Measurements from ENCODE around the gene CDH18. TPM values are rescaled to one million over a fixed set of nuclear protein-coding genes. Genes with fewer than 3 reads are reported as not detected.

Gene CDH18
- total RNA-seq, 3 donors from 2014 or later: 0.76 TPM; not detected in 2

DNA sequence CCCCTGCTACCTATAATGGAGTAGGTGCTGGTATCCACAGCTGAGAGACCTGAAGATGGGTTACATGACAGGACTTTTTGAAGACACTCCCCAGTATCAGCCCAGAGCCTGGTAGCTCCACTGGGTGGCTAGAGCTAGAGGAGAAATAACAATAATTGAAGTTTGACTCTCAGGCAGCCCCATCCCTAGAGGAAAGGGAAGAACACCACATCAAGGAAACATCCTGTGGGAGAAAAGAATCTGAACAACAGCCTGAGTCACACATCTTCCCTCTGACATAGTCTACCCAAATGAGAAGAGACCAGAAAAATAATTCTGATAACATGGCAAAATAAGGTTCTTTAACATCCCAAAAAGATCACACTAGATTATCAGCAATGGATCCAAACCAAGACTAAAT lies 432.1 kb downstream of the CDH18 start:
- H3K4me3 ChIP-seq: no peak overlapping the region
- H3K4me1 ChIP-seq (ENCODE audit: low read depth): no peaks in the 10 kb centered on the region
- TF ChIP-seq, protein P1, sequence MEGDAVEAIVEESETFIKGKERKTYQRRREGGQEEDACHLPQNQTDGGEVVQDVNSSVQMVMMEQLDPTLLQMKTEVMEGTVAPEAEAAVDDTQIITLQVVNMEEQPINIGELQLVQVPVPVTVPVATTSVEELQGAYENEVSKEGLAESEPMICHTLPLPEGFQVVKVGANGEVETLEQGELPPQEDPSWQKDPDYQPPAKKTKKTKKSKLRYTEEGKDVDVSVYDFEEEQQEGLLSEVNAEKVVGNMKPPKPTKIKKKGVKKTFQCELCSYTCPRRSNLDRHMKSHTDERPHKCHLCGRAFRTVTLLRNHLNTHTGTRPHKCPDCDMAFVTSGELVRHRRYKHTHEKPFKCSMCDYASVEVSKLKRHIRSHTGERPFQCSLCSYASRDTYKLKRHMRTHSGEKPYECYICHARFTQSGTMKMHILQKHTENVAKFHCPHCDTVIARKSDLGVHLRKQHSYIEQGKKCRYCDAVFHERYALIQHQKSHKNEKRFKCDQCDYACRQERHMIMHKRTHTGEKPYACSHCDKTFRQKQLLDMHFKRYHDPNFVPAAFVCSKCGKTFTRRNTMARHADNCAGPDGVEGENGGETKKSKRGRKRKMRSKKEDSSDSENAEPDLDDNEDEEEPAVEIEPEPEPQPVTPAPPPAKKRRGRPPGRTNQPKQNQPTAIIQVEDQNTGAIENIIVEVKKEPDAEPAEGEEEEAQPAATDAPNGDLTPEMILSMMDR (IDR thresholded peaks at IDR 0.05): no peak
- peaks cover 7% of the 10 kb centered on the region for H3K9me3 ChIP-seq
- DNase-seq: no peak
- ATAC-seq: no peak
- H3K36me3 ChIP-seq (ENCODE audit: low read depth): no peaks in the 10 kb centered on the region
- intact Hi-C loops (cut with DNase I, micrococcal nuclease): no loop called here

DNA sequence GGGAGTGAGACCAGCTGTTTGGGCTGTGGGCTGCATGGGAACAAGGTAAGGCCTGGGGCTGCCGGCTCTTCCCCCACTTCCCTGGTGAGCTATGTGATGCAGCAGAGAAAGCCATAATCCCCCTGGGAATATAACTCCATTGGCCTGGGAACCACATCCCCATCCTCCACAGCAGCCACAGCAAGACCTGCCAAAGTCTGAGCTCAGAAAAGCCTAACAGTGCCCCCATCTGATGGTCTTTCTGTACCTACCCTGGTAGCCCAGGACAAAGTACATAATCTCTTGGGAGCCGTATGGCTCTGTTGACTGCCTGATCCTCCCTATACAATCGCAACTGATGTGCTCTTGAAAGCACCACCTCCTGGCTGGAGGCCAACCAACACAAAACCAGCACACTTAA lies 432.6 kb downstream of the CDH18 start:
- Histone ChIP-seq H3K4me3 (no peak overlapping the region), H3K36me3 (ENCODE audit: low read depth) (no peaks in the 10 kb centered on the region), H3K4me1 (ENCODE audit: low read depth) (no peaks in the 10 kb centered on the region), H3K9me3 (peaks cover 7% of the 10 kb centered on the region)
- no peak for DNase-seq
- TF ChIP-seq, protein P1 (IDR thresholded peaks at IDR 0.05): no peak
- intact Hi-C loops (cut with DNase I, micrococcal nuclease): no loop called here
- ATAC-seq: no peak

DNA sequence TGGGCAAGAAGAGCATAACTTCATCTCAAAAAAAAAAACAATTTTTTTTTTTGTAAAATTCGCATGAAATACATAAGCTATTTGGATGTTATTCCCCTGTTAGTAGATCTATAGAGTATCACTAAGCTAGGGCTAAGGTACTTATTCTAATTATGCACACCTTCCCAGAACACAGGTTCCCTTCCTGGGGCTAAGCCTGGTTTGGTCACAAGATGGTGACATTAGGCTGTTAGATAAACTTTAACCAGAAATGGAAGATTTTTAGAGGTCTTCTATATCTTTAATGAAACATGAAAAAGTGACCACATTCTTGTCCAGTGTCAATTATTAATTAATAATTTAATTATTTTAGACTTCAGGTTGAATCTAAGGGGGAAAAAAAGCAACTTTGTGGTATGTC lies 433.5 kb downstream of the CDH18 start:
- TF ChIP-seq, protein P1 (IDR thresholded peaks at IDR 0.05): no peak
- no peaks in the 10 kb centered on the region for H3K4me1 ChIP-seq (ENCODE audit: low read depth)
- intact Hi-C loops (cut with DNase I, micrococcal nuclease): no loop called here
- ATAC-seq (no peak), DNase-seq (no peak)
- H3K9me3 ChIP-seq: peaks cover 7% of the 10 kb centered on the region
- H3K36me3 ChIP-seq (ENCODE audit: low read depth): no peaks in the 10 kb centered on the region
- no peak overlapping the region for H3K4me3 ChIP-seq

DNA sequence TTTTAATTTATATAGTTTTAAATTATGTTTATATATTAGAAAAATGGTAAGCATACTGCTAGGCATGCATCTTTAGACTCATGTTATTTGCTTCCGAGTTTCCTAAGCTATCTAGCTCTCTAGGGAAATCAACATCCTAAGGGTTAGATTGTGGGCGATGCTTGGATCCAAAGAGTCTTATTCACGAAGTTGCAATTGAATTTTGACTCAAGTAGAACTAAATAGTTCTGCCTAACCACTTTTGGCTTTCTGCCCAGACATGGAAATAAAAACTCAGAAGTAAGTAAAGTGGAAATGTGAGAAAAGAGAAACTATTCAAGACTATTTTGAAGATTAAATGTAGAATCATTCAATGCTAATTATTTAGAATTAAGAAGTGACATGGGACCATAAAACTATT lies 440.4 kb downstream of the CDH18 start:
- Histone ChIP-seq H3K4me3 (no peak overlapping the region), H3K9me3 (peaks cover 4% of the 10 kb centered on the region), H3K36me3 (ENCODE audit: low read depth) (no peaks in the 10 kb centered on the region), H3K4me1 (ENCODE audit: low read depth) (no peaks in the 10 kb centered on the region)
- DNase-seq: no peak
- no peak for ATAC-seq
- intact Hi-C loops (cut with DNase I, micrococcal nuclease): no loop called here
- TF ChIP-seq, protein P1 (IDR thresholded peaks at IDR 0.05): no peak

DNA sequence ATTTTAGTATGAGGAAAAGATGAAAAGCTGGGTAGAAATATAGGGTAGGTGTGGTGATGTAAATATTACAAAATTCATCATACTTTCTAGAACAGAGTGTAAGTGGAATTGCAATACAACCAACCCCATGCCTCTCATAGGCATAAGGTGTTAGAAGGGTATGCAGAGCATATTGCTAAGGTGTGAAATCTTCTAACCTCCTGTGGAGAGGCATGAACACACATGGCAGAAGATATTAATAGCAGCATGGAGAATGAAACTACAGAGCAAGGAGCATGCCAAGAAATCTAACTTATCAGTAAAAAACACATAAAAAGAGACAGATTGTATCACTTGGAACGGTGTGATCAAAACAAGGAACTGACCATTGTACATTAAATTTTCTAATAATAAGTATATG lies 441.5 kb downstream of the CDH18 start:
- TF ChIP-seq, protein P1 (IDR thresholded peaks at IDR 0.05): no peak
- H3K4me1 ChIP-seq (ENCODE audit: low read depth): no peaks in the 10 kb centered on the region
- no peaks in the 10 kb centered on the region for H3K36me3 ChIP-seq (ENCODE audit: low read depth)
- intact Hi-C loops (cut with DNase I, micrococcal nuclease): no loop called here
- no peak overlapping the region for H3K4me3 ChIP-seq
- no peak for ATAC-seq
- peaks cover 4% of the 10 kb centered on the region for H3K9me3 ChIP-seq
- no peak for DNase-seq

DNA sequence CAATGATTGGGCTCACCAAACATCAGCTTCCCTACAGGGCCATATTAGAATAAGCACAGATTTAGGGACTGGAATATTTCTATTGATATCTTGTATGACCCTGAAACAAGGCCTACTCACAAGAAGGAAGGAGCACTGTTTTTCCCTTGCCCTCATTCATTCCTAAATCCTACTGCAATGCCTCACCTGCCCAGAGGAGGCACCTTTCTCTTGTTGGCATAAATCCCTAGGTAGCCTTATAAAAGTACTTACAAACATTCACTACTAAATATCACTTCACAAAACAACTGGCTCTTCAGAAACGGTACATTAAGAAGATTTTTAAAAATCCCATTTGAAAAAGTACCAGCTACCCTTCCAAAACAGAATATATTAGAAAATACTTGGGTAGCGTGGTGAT lies 449.4 kb downstream of the CDH18 start:
- Histone ChIP-seq H3K36me3 (ENCODE audit: low read depth) (no peaks in the 10 kb centered on the region), H3K4me3 (no peak overlapping the region), H3K9me3 (peaks cover 6% of the 10 kb centered on the region), H3K4me1 (ENCODE audit: low read depth) (no peaks in the 10 kb centered on the region)
- intact Hi-C loops (cut with DNase I, micrococcal nuclease): no loop called here
- DNase-seq (no peak), ATAC-seq (no peak)
- TF ChIP-seq, protein P1 (IDR thresholded peaks at IDR 0.05): no peak
